DMS53 treated with DMSO at 0.1 percent for 48 hours (cell line): ENCODE data around the gene ANKDD1A.
A peak's percentile ranks its signal among the peaks of the same experiment; 100 is the strongest.

Source experiments
- DNase-seq: peaks from one replicate; lab custom pipeline; 2025; ENCODE audit not compliant: unreplicated experiment; lab: John Stamatoyannopoulos, UW

The ANKDD1A gene

DNA sequence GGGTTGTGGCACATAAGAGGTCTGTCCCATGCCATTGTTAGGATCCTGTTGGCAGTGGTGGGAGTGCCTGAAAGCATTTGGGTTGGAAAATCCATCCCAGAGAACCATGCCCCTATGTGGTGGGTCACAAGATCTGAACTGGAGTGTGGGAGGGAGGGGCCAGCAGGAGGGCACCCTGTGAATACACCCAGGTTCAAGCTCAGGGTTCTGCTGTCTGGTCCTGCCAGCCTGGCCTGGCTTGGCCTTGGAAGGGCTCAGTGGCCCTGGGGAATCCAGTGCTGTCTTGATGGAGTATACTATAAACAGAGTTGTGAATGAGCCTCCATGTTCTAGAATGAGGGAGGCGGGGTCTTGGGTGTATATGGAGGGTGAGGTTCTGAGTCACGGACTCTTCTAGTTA lies 11.8 kb downstream of the ANKDD1A start:
- DNase-seq, result no peak

GRCh38 chr15:64925335-64926330 lies 13.9 kb downstream of the ANKDD1A start:
- DNase-seq, result no peak

- no peak for DNase-seq
Measured at GRCh38 chr15:64926661-64927060, 15.0 kb downstream of the ANKDD1A start.

DNA sequence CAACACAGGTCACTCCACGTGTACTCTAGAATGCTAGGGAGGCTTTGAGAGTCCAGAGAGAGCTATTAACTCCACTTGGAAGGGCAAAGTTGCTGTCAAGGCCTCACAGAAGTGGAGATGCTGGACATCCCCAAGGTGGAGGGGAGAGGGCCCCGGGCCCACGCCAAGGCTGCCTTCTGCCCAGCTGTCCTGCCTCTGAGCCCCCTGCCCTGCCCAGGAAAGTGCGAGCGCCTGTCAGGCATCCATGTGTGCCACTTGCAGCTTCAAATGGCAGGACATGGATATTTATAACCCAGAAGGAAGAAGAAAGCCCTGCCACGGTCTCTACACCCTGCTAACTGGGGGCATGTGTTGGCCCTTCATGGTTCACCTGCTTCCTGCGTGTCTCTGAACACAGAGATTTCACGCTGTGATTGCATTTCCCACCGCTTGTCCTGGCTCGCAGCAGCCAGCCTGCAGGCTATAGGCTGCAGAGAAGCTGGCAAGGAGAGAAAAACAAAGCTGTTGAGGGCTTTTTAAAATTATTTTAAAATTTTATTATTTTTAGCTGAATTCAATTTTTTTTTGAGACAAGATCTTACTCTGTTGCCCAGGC lies 17.0 kb downstream of the ANKDD1A start:
- DNase-seq, result no peak

- no peak for DNase-seq
Measured at GRCh38 chr15:64930019-64930652, 18.4 kb downstream of the ANKDD1A start.

- no peak for DNase-seq
Measured at GRCh38 chr15:64930778-64931371, 19.2 kb downstream of the ANKDD1A start.

GRCh38 chr15:64931381-64931780 lies 19.7 kb downstream of the ANKDD1A start:
- DNase-seq, result no peak

DNA sequence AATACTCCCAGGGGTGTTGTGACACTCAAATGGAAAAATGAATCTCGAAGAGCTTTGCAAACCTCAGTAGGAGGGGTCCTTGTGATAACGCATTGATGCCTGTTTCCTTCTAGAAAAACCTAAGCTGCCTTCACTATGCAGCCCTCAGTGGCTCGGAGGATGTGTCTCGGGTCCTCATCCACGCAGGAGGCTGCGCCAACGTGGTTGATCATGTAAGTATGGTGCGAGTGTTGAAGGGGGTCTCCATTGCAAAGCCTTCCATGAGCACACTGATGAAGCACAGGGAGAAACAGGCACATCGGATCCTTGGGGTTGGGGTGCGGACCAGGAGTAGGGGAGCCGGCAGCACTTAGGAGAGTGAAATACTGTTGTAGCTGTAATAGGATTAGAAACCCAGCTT lies 22.3 kb downstream of the ANKDD1A start:
- no peak for DNase-seq

GRCh38 chr15:64938192-64938591 lies 26.5 kb downstream of the ANKDD1A start:
- DNase-seq, result peak; percentile 91

DNA sequence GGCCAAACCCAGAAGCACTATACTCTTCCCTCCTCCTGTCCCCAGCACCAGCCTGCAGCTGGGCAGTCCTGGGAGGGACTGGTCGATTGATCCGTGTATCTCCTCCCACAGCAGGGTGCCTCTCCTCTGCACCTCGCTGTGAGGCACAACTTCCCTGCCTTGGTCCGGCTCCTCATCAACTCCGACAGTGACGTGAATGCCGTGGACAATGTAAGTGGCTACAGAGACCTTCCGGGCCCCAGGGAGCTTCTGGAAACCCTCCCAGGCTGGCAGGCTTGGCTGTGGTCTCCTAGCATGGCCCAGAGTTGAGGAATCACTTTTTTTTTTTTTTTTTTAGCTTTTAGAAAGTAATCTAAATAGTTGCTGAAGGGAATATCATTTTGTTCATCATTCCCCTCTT lies 30.7 kb downstream of the ANKDD1A start:
- no peak for DNase-seq

GRCh38 chr15:64943512-64944225 lies 32.0 kb downstream of the ANKDD1A start:
- DNase-seq, result no peak

- no peak for DNase-seq
Measured at GRCh38 chr15:64944961-64945360, 33.3 kb downstream of the ANKDD1A start.

GRCh38 chr15:64947211-64947610 lies 35.5 kb downstream of the ANKDD1A start:
- no peak for DNase-seq

DNA sequence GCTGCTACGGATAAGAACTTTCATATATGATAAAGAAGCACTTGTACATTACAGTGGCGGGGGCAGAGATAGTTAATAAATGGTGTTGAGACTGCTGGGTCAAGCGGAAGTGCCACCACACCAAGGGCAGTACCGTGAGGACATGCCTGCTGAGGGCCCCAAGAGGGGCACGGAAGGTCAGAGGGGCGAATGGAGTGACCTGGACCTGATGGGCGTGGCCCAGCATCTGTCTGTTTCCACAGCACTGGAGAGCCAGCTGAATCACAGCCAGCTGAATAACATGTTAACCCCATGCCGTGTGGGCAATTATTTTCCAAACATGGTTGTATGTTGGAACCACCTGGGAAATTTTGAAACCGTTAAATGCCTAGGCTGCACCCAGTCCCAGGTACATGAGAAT lies 37.2 kb downstream of the ANKDD1A start:
- no peak for DNase-seq

- DNase-seq, result no peak
Measured at GRCh38 chr15:64949383-64950186, 37.9 kb downstream of the ANKDD1A start.

GRCh38 chr15:64950888-64951287 lies 39.2 kb downstream of the ANKDD1A start:
- peak; percentile 9 for DNase-seq

DNA sequence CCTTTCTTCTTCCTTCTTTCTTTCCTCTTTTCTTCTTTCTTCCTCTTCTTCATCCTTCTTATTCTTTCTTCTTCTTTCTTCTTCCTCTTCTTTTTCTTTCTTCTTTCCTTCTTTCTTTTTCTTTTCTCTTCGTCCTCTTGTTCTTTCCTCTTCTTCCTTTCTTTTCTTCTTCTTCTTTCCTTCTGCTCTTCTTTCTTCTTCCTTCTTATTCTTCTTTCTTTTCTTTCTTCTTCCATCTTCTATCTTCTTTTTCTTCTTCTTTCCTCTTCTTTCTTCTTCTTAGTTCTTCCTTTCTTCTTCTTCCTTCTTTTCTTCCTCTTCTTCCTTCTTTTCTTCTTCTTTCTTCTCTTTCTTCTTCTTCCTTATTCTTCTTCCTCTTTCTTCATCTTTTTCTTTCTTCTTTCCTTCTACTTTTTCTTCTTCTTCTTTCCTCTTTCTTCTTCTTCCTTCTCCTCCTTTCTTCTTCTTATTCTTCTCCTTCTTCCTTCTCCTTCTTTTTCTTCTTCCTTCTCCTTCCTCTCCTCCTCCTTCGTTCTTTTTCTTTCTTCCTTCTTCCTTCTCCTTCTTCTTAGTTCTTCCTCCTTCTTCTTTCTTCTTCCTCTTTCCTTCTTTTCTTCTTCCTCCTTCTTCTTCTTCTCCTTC lies 40.2 kb downstream of the ANKDD1A start:
- DNase-seq, result no peak

GRCh38 chr15:64954395-64954794 lies 42.7 kb downstream of the ANKDD1A start:
- DNase-seq, result no peak

DNA sequence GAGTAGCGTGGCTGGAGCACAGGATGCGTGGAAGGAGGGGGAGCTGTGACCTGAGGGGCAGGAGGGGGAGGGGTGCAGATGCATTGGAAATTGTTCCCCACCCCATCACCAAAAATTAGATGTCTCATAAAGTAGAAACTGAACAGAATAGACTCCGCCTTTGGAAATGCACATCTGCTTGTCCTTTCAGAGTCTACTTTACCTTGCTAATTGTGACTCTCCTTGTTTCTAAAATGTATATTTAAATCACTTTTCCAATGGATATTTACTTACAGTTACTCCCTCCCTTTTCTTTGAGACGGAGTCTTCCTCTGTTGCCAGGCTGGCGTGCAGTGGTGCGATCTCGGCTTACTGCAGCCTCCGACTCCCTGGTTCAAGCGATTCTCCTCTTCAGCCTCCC lies 47.4 kb downstream of the ANKDD1A start:
- no peak for DNase-seq

DNA sequence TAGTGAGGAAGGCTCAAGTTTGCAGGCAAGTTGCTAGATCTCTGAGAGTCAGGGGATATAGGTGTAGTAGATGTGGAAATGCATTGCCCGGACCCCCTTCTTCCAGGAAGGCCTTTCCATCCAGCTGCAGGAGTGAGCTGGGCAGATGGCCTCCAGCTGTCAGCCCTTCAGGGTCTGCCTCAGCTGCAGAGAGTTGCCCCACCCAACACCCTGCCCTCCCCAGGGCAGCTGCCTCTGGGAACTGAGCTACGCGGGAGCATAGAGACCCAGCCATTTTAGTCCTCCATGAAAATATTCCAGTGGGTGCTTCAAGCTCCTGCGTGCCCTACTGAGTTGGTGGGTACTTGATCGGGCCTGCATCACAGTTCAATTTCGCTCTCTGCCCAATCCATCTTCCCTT lies 48.5 kb downstream of the ANKDD1A start:
- DNase-seq, result no peak
